Keratinocyte (primary cell): ENCODE measurements around the gene IGF2BP1. TPM values are rescaled to one million over a fixed set of nuclear protein-coding genes. Genes with fewer than 3 reads are reported as not detected.

ENCODE experiments used
- DNase-seq: peaks from one replicate; pipeline ENCODE4 v3.0.0-alpha.2; 2011; ENCODE audit warnings: low read depth, missing footprints, low spot score
- FAIRE-seq: peaks from 2 replicates; lab custom pipeline; 2011; peaks lifted over from hg19 to GRCh38; lab: Jason Lieb, UNC
- H2AFZ ChIP-seq: 2 replicates; pipeline ENCODE4 v1.6.0; 2012; ENCODE audit warnings: low read length, control low read depth, inconsistent platforms; ENCODE audit not compliant: control insufficient read depth
- H3K27ac ChIP-seq: 2 replicates; pipeline ENCODE4 v1.5.1; 2011; ENCODE audit warnings: low read length; ENCODE audit not compliant: control insufficient read depth, insufficient read depth
- H3K27me3 ChIP-seq: 3 replicates; pipeline ENCODE4 v1.6.0; 2011; ENCODE audit warnings: low read length; ENCODE audit not compliant: control insufficient read depth, insufficient read depth; ENCODE audit errors: extremely low read depth
- H3K36me3 ChIP-seq, 2 experiments: 2 replicates in 1 of 2; 3 replicates in 1 of 2; pipeline ENCODE4 v1.5.1; 2011; ENCODE audit warnings: low read length in 2 of 2, mild to moderate bottlenecking in 1 of 2; ENCODE audit not compliant: control insufficient read depth in 2 of 2, insufficient read depth in 2 of 2; ENCODE audit errors: extremely low read depth in 1 of 2
- H3K4me1 ChIP-seq: 3 replicates; pipeline ENCODE4 v1.5.1; 2011; ENCODE audit warnings: low read length; ENCODE audit not compliant: control insufficient read depth, insufficient read depth; ENCODE audit errors: extremely low read depth
- H3K4me2 ChIP-seq: 3 replicates; pipeline ENCODE4 v1.6.0; 2011; ENCODE audit warnings: low read depth, low read length; ENCODE audit not compliant: control insufficient read depth, insufficient read depth; ENCODE audit errors: extremely low read depth
- H3K4me3 ChIP-seq, 3 experiments: fragments of 200-600 bp in 1 of 3; sonication (generic) in 1 of 3; 2 replicates in 2 of 3; 3 replicates in 1 of 3; pipeline ENCODE4 v1.5.1; 2011 to 2016; ENCODE audit warnings: low read length in 3 of 3, mild to moderate bottlenecking in 3 of 3, control low read depth in 2 of 3, inconsistent platforms in 1 of 3, low read depth in 1 of 3, mixed read lengths in 1 of 3, mixed run types in 1 of 3, moderate library complexity in 1 of 3; ENCODE audit not compliant: control insufficient read depth in 2 of 3, insufficient read depth in 2 of 3; ENCODE audit errors: extremely low read depth in 1 of 3
- H3K79me2 ChIP-seq: 2 replicates; pipeline ENCODE4 v1.6.0; 2012; ENCODE audit warnings: low read length; ENCODE audit not compliant: control insufficient read depth, insufficient read depth
- H3K9ac ChIP-seq: 3 replicates; pipeline ENCODE4 v1.6.0; 2011; ENCODE audit warnings: low read length; ENCODE audit not compliant: control insufficient read depth, insufficient read depth; ENCODE audit errors: extremely low read depth
- H3K9me1 ChIP-seq: 3 replicates; pipeline ENCODE4 v1.6.0; 2011; ENCODE audit warnings: low read length; ENCODE audit not compliant: control insufficient read depth, insufficient read depth; ENCODE audit errors: extremely low read depth
- H3K9me3 ChIP-seq: 2 replicates; pipeline ENCODE4 v1.5.1; 2012; ENCODE audit warnings: low read depth, low read length; ENCODE audit not compliant: control insufficient read depth
- H4K20me1 ChIP-seq: 3 replicates; pipeline ENCODE4 v1.6.0; 2011; ENCODE audit warnings: low read length; ENCODE audit not compliant: control insufficient read depth, insufficient read depth; ENCODE audit errors: extremely low read depth
- CTCF ChIP-seq, 3 experiments: IDR thresholded peaks in 1 of 3; conservative IDR thresholded peaks in 1 of 3; optimal IDR thresholded peaks in 1 of 3; 2 replicates in 2 of 3; 3 replicates in 1 of 3; pipeline versions ENCODE3 to v1.5.1; 2011; ENCODE audit warnings: low read length in 3 of 3, mild to moderate bottlenecking in 3 of 3, moderate library complexity in 2 of 3, control low read depth in 1 of 3, inconsistent platforms in 1 of 3; ENCODE audit not compliant: insufficient read depth in 2 of 3; ENCODE audit errors: extremely low read depth in 1 of 3
- EZH2 ChIP-seq: IDR thresholded peaks from one replicate; pipeline ENCODE4 v1.6.1; 2012; ENCODE audit warnings: inconsistent platforms, mild to moderate bottlenecking, low read length, moderate library complexity
- dilution Hi-C: fragments of 300-500 bp; cut with MboI; formaldehyde crosslinking; loops from one replicate; pipeline ENCODE4 v1.7.0; 2020; ENCODE audit warnings: low sequenced_read_pairs; ENCODE audit not compliant: extremely low pct_ligation_motif_present
- polyA plus RNA-seq, 5 experiments: library from polyadenylated mRNA; depleted of rRNA in 3 of 5; stranded (reverse) in 3 of 5; stranded (forward) in 1 of 5; unstranded in 1 of 5; fragments of >200 nt; gene quantifications; 1 replicate in 1 of 5; 2 replicates in 3 of 5; 3 replicates in 1 of 5; pipeline versions ENCODE4 v1.2.1 to v1.2.3, GENCODE V29; 2011 to 2012; ENCODE audit warnings: missing spikeins in 2 of 5, low read depth in 1 of 5, low replicate concordance in 1 of 5

IGF2BP1 gene
- polyA plus RNA-seq, 1 donor (not counting 4 experiments of a cell fraction or from before 2014, with no cell fraction given): not detected

GRCh38 chr17:49020609-49021008, 23.4 kb downstream of the IGF2BP1 start:
- H3K9ac ChIP-seq: no peak overlapping the region
- TF ChIP-seq CTCF (optimal IDR thresholded peaks at IDR 0.05 in 1 of 3, IDR thresholded peaks at IDR 0.05 in 1 of 3, conservative IDR thresholded peaks at IDR 0.05 in 1 of 3; ENCODE audit: extremely low read depth in 1 of 3, insufficient read depth in 2 of 3, low read length in 3 of 3) (no peak), EZH2 (no peak)
- H3K4me2 ChIP-seq: no peak overlapping the region
- H4K20me1 ChIP-seq: no peaks in the 10 kb centered on the region
- no peak overlapping the region for H2AFZ ChIP-seq
- no peaks in the 10 kb centered on the region for H3K79me2 ChIP-seq
- no peaks in the 10 kb centered on the region for H3K9me1 ChIP-seq
- FAIRE-seq: no peak
- H3K9me3 ChIP-seq: no peaks in the 10 kb centered on the region
- no peaks in the 10 kb centered on the region for H3K36me3 ChIP-seq
- dilution Hi-C loops: no loop called here
- H3K27ac ChIP-seq: no peak overlapping the region
- peaks cover 13% of the 10 kb centered on the region for H3K27me3 ChIP-seq
- peaks cover 11% of the 10 kb centered on the region for H3K4me1 ChIP-seq
- DNase-seq: no peak
- H3K4me3 ChIP-seq: no peak overlapping the region

- no peak for DNase-seq
- Histone ChIP-seq H3K9me1 (no peaks in the 10 kb centered on the region), H3K27me3 (peaks cover 7% of the 10 kb centered on the region), H3K27ac (no peak overlapping the region), H3K9me3 (no peaks in the 10 kb centered on the region), H4K20me1 (no peaks in the 10 kb centered on the region), H3K4me1 (peaks cover 11% of the 10 kb centered on the region), H3K4me2 (no peak overlapping the region), H3K9ac (no peak overlapping the region), H3K36me3 (no peaks in the 10 kb centered on the region), H3K4me3 (no peak overlapping the region), H3K79me2 (no peaks in the 10 kb centered on the region), H2AFZ (no peak overlapping the region)
- FAIRE-seq: no peak
- dilution Hi-C loops: no loop called here
- TF ChIP-seq EZH2: no peak
These were observed 24.0 kb downstream of the IGF2BP1 start for GRCh38 chr17:49021095-49021767.

- H3K4me1 ChIP-seq: peaks cover 11% of the 10 kb centered on the region
- H3K27me3 ChIP-seq: peaks cover 4% of the 10 kb centered on the region
- no peak overlapping the region for H3K4me2 ChIP-seq
- FAIRE-seq (no peak), DNase-seq (no peak)
- H2AFZ ChIP-seq: no peak overlapping the region
- H3K9ac ChIP-seq: no peak overlapping the region
- TF ChIP-seq CTCF (optimal IDR thresholded peaks at IDR 0.05 in 1 of 3, IDR thresholded peaks at IDR 0.05 in 1 of 3, conservative IDR thresholded peaks at IDR 0.05 in 1 of 3; ENCODE audit: extremely low read depth in 1 of 3, insufficient read depth in 2 of 3, low read length in 3 of 3): no peak
- no peak for TF ChIP-seq EZH2
- no peaks in the 10 kb centered on the region for H3K9me3 ChIP-seq
- H4K20me1 ChIP-seq: no peaks in the 10 kb centered on the region
- H3K9me1 ChIP-seq: no peaks in the 10 kb centered on the region
- no peak overlapping the region for H3K4me3 ChIP-seq
- H3K36me3 ChIP-seq: no peaks in the 10 kb centered on the region
- no peak overlapping the region for H3K27ac ChIP-seq
- dilution Hi-C loops: no loop called here
- no peaks in the 10 kb centered on the region for H3K79me2 ChIP-seq
These were observed 24.6 kb downstream of the IGF2BP1 start for GRCh38 chr17:49021768-49022103.
